NCI-H524 treated with DMSO at 0.1 percent for 48 hours (cell line): ENCODE data around the gene POLD2.

Source experiments
- DNase-seq: peaks from one replicate; lab custom pipeline; 2025; lab: John Stamatoyannopoulos, UW

The POLD2 gene

DNA sequence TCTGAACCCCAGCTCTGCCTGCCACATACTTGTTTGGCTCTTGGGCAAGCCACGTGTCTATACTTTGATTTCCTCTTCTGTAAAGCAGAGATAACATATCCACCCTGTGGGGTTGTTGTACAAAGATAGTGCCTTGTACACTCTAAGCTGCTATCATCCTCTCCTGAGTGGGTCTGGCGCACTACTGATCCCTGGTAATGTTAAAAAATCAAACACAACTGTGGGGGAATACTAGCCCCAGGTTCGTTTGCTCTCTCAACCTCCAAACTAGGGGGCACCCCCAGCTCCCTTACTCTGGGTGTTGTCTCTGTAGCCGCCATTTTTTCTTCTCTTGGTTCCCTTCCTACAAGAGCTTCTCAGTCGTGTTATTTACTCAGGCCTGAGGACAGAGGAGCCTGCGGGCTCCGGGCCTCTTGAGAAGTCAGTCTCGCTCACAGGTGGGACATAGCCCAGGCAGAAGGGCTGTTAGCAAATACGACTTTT lies 42.0 kb downstream of the POLD2 start:
- DNase-seq = no peak

DNA sequence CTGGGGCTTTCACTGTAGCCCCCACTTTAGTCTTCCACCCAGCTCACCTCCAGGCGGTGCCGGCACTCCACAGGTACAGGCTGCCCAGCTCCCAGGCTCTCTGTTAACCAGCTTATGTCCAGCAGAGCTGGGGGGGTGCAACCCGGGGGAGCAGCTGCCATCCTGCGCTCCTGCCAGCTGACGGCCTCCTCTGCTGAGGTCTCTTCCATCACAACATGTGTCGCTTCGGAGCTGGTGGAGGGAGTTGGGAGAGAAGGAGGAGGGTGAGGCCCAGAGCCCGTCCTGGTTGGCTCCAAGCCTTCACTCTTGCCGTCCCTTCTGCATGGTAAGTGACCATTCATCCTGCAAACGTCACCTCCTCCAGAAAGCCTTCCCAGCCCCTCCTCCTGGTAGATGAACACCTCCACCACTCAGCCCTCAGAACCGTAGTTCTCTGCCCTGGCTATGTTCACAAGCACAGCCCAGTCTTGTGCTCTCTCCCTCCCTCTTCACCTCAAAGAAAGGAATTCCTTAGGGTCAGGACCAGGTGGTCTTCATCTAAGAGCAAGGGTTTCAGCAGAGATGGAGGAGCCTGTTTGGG lies 42.6 kb downstream of the POLD2 start:
- DNase-seq = peak; percentile 21

DNA sequence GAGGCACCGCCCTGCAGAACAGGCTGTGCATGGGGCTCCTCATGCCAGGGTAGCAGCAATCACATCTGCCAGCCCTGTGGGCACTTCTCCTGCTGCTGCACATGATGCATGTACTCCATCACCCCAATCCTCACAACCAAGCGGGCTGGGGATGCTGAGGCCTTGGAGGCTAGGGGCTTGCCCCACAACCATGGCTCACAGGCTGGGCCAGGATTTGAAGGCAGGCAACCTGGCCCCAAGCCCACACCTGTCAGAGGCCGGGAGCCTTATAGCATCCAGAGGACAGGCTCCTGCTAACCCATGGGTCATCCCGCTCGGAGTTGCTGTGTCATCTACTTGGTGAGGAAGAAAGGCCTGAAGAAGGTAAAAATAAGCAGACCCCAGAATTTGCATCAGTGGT lies 43.2 kb downstream of the POLD2 start:
- no peak for DNase-seq

DNA sequence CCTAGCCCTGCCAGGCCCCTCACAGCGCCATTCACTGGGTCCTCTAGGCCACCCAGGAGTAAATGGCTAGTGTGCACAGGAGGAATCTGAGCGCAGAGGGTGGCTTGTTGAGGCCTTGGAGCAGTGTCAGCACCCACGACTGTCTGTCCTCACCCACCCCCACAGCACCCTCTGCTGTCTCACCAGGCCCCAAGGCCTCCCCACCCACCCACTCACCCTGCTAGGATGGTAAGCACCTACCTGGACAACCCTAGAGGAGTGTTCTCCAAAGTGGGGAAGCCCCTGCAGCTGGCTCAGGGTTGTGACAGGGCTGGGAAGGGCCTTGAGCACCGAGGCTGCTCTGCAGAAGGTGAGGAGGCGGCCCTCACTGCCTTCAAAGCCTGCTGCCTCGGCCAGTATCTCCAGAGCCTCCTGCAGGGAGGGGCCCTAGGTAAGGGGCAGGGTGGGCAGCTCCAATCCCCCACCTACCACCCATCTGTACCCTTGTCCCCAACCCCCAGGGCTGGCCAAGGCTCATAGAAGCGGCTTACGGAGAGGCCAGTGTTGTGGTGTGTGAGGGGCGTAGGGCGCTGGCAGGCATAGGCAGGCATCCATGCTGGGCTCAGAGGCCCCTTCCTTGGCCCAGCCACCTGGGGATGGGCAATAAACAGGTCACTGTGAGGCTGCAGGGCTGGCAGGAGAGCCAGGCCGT lies 43.9 kb downstream of the POLD2 start:
- DNase-seq = no peak

DNA sequence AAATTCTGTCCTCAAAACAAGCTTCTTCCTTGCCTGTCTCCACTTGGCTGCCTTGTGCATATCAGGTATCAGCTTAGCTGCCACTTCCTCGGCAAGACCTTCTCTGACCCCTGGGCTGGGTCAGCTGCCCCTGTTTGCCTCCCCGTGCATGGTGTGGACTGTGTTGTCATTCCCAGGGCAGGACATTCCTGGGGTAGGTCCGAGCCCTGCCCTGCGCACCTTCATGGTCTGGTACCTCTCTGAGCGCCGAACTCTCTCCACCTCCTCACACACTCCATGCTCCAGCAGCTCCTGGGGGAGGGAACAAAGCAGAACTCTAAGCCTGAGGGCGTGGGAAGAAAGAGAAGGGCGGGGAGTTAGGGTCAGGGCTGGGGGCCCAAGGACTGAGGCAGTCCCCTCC lies 44.8 kb downstream of the POLD2 start:
- DNase-seq = no peak

DNA sequence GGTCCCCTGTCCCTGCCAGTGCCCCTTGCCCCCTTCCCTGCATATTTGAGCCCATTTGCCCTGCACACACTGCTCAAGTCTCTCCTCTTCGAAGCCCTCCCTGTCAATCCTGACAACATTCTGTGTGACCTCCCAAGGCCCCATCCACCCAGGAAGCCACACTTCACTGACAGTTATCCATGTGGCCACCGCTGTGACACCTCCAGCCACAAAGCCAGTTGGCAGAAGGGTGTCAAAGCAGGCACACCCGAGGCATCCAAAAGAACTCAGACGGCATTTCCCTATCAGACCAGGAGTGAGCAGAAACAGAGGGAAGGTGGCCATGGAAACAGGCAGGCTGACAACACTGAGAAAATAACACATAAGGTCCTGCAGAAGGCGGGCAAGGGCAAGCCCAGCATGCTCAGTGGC lies 45.7 kb downstream of the POLD2 start:
- DNase-seq = no peak

DNA sequence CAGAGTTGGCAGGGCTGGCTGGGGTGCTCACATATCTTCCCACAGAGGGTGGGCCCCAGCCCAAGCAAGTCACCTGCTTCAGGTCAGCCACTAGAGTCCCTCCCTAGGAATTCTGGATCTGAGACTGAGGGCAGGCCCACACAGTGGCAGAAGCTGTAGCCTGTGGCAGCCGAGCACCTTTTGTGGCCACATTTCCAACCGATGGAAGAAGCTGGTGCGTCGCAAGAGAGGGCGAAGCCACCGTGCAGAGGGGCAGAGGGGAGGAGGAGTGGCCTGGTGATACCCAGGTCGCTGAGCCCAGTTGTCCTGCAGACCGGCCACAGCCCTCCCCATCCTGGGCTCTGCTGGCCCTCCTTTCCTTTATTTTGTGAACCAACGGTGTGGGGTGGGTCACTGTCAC lies 46.3 kb downstream of the POLD2 start:
- no peak for DNase-seq

DNA sequence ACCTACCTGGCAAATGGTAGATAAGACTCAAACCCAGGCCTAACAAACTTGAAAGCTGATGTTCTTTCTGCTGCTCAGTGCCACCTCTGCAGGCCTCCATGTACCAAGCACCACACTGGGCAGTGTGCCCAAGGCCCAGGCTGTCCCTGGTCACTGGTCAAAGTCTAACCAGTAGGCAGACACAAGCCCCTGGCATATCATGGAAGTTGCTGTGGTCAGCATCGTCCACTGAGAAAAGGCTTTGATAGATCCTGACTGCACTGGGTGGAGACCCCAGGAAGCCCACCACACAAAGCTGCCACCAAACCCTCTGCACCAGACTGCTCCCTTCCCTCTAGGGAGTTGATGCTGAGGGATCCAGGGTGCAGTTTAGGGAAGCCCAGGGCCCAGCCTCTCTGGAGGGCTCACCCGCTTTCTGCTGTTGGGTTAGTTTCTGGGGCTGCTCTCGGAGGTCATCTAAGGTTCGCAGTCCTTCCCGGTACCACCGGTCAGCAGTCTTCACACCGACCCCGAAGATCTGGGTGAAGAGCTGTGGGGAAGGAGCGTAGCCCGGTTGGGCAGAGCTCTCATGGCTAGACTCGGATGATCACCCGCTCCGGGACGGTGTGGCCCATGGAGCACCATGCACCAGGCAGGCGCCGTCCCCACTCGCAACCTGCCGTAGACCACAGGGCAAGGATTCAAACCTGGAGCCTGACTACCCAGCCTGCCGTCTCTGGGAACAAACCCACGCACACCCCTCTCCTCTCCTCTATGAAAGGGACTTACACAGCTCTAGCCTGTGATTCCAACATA lies 47.0 kb downstream of the POLD2 start:
- no peak for DNase-seq

DNA sequence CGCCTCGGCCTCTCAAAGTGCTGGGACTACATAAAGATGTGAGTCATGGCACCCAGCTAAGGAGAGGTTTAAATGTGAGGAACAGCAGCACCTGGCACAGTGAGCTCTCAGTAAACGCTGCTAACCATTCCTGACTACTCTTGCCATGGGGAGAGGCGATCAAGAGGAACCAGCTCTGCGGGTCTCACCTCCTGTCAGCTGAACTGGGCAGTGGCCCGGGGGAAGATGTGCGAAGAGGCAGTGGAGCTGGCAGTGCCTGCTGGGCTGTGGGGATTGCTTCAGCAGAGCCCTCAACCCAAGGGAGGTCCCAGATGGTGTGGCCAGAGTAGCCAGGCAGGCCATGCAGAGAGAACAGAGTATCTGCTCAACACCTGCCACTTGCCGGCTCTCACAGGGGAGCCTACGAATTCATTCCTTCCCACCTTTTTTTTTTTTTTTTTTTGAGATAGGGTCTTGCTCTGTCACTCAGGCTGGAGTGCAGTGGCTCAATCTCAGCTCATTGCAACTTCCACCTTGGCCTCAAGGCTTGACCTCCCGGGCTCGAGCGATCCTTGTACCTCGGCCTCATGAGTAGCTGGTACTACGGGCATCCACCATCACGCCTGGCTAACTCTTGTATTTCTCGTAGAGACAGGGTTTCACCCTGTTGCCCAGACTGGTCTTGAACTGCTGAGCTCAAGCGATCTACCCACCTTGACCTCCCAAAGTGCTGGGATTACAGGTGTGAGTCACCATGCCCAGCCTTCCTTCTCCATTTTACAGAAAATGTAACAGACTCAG lies 47.9 kb downstream of the POLD2 start:
- DNase-seq = no peak

DNA sequence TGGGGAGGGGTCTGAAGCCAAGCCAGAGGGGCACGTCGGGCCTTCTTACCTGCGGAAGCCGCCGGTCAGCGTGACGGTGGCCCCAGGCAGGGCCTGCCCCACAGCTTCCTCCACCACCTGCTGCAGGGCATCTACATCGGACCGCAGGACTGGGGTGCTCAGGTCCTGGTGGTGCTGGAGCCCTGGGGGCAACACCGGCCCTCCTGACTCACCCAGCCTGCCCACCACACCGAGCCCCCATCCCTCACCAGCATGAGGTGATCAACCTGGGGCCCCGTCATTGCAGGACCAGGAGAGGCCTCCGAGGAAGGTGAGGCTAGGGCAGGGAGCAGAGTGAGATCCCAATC lies 49.0 kb downstream of the POLD2 start:
- DNase-seq = no peak

DNA sequence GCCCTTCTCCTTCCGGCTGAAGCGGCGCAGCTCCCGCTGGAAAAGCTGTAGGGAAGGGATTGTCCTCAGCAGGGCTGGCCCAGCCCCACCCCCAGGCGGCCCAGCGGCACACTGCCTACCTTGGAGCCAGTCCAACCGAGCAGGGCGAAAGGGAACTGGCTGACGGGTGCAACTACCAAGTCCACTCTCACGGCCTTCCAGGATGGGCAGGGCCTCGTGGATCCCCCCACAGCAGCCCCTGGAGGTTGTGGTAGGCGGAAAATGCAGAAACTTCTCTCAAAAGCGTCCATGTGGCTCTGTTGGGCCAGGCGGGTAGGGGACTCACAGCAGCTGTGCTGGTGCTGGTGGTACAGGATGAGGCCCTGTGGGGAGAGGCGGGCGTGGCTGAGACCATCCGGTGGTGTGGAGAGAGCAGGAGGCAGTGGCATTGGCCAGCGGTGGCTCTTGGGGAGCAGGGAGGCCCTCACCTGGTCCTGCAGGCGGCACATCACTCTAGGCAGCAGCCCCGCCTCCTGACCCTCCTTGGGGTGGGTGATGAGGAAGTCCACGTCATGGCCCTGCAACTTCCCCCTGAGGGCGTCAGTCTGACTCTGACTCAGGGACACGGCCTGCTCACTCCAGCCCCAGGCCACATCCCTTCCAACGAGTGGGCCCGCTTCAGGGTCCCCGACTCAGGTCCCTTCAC lies 49.5 kb downstream of the POLD2 start:
- DNase-seq = no peak

DNA sequence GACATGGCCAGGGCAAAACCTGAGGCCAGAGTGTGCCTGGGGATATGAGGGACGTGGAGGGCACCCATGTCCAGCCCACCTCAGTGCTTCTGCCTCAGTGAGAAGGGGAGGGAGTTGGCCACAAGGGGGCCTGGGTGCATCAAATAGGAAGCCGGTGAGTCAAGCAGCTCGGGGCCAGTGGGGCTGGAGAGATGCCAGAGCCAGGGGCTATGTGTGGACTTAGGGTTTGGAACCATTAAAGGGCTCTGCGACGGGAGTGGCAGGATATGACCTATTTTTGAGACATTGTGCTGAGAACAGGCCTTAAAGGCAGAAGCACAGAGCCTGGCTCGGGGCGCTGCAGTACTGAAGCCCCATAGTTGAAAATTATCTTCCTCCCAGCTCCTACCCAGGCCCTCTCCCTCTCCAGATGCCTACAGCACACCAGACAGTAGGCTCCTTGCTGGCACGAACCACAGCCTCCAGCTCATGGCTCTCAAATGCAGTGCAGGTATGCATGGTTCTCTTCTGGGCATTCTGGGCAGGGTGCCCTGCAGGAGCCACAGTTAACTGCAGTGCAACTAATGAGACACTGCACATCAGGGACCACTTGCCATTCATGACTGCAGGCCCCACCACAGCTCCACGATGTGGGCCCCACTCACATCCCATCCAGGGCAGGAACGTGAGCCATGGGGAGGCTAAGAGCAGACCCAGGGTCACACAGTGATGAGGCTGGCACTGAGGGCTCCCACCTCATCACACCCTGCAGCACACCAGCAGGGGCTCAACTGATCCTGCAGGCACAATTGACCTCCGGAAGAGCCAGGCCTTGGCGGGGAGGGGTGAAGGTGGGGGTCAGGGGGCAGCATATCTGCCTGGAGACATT lies 50.8 kb downstream of the POLD2 start:
- no peak for DNase-seq

DNA sequence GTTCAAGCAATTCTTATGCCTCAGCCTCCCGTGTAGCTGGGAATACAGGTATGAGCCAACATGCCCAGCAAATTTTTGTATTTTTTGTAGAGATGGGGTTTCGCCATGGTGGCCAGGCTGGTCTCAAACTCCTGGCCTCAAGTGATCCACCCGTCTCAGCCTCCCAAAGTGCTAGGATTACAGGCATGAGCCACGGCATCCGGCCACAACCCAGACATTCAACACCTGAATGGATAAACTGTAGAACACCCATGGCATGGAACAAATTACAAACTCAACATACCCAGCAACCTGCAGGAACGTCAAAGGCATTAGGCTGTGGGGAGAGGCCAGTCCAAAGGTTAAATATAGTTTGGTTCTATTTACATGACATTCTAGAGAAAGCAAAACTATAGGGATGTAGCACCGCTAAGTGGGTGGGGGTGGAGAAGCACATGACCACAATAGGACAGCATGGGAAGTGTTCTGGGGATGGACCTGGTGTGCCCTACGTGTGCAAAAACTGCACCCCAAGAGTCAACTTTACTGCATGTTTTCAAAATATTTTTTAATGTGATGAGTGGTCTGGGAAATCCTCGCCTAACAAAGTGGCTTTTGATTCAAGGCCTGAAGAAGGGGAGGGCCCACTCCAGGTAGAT lies 51.5 kb downstream of the POLD2 start:
- no peak for DNase-seq

DNA sequence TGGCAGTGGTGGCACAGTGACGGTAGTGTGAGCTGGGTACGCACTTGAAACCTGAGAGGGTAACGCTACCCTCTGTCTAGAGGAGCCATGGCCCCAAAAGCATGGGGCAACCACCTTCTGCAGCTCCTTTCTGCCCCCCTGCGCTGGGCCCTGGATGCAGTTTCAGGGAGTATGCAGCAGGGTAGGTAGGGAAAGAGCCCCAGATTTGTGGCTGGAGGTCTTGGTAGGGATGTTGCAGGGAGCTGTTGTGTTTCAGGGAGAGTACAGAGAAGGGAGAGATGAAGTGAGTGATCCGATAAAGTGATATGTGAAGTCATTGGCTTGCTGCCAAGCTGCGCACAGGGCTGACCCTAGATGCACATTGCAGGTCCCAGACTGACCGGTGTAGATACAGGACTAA lies 55.3 kb downstream of the POLD2 start:
- no peak for DNase-seq

DNA sequence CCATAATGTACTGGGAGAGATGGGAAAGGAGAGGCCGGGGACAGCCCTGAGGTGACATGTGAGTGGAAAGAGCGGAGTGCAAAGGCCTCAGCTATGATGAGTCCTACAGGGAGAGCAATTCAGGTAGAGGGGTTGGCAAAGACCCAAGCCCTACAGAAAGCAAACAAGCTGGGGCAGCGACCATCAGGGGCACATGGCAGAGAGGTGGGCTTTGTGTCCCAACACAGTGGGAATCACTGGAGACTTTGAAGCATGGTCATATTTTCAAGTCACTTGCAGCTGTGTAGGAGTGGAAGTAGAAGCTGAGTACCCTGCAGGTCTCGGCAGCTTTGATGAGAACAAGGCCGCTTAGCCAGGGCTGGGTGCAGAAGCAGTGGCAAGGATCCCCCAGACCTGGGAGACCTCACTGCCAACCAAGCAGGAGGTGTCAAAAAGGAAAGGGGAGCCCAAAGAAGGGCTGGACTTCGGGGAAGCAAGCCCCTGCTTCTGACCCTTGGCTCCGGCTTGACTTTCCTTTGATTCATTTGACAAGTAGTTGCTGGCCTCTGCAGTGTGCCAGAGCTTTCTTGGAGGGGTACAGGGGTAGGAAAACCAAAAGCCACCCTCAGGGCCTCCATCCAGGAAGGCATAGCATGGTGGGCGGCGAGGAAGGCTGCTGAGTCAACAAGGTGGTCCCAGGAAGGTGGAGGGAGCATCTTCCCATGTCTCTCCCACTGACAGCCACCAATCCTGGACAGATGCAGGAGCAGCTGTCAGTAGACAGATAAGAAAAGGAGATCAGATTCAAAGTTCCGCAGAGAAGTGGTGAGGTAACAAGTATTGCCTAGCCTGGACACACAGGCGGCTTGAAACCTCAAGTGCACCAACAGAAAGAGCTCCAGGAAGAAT lies 56.0 kb downstream of the POLD2 start:
- no peak for DNase-seq

DNA sequence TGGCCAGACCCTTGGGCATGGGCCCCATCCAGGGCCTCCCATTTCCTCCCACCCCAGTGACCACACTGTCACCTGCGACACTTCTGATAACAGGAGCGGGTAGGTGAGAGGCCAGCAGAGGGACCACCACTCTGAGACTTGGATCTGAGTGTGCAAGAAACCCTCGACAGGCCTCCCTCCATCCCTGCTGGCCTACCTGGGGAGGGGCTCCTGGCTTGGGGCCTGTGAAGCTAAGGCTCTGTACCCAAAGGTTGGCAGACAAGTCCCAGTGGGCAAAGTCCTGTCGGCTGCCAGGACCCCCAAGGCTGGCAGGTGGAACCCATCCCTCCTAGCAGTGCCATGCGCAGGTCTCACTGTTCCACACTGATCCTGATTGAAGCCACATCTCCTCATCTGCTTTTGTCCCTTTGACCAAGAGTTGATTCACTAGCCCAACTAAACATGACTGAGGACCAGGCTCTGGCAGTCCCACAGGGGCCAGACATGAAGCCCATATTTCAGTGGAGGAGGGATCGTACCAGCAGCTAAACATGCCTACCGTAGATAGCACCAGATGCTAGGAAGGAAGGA lies 56.8 kb downstream of the POLD2 start:
- no peak for DNase-seq

DNA sequence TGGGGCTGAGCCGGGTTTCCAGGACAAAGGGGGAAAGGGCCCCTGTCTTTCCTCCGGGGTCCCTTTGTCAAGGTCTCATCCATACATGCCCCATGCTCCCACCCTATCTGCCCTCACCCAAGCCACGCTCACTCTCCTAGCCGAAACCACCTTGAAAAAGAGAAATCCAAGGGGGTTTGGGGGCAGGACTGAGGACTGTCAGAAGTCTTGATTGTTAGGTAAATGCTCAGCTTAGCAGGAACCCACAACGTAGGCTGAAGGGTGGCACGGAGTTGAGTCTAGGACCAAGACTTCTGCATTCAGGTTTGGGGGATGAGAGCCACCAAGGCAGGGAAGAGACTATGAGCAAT lies 57.3 kb downstream of the POLD2 start:
- DNase-seq = no peak

DNA sequence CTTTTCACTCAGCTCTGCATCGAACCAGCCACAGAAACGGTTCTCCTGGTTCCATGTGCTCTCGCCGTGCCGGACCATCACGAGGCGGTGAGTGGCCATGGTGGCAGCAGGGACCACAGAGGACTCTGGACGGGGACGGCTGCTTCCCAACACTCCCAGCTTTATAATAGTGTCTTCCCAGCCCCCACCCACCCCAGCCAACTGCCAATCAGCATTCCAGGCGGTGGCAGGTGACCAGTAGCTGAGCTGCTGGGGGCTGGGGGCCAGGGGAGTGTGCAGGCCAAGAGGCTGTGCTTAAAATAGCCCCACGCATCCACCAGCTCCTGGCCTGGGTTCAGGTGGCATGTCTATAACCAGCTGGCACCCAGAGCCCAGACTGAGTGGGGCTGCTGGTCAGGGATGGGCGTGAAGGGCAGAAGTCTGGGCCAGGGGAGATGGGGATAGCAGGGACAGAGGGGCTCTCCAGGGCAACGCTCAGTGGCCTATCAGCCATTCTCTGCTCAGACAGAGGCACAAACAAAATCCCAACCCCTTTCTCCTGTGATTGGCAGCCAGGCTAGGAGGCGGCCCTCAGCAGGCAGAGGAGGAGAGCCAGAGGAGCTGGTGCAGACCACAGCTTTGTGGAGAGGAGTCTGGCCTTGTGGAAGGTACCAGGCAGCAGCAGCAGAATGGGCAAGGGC lies 57.8 kb downstream of the POLD2 start, which contains the start of gene PGAM2:
Gene PGAM2, minus strand, starts transcription at position 137 of the 680 bp plus-strand sequence. Its CDS starts 38 bp downstream, at position 99.
- DNase-seq = no peak
